Stimulated activated CD8-positive, alpha-beta memory T cell treated with anti-CD3 and anti-CD28 coated beads, Interleukin-12 subunit alpha, Interleukin-12 subunit beta, amount 100 ng/mL, for 1 hour (primary cell): ENCODE measurements around the gene SLC9A8.

Source experiments
- DNase-seq: peaks from one replicate; pipeline ENCODE4 v3.0.0-alpha.2; 2020; ENCODE audit warnings: low read depth

The SLC9A8 gene

DNA sequence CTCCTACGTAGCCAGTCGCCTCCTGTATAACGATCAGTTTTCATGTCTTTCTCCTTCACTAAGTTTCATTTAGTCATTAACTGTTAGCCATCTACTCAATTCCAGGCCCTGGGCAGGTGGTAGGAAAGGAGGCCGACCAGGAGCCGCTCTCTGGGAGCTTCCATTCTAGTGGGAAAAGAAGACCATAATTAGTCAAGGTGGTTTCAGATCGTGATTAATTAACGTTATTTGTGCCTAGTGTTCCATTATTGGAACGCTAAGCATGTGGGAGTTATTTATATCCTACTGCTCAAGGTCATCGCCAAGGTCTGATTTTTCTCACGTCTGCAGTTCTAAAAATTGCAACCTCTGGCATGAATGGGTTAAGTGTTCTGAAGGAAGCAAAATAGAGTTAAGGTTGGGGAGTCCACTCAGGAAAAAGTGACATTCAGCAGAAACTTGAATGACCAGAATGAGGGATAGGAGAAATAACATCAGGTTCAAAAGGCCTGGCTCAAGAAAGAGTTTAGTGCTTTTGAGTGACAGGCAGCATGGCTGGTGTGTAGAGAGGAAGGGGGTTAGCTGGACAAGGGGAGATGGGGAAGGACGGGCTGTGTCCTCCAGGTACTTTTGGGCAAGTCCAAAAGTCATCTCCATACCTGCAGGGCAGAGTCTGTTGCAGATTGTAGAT is 812 bp downstream of the SLC9A8 start:
- no peak for DNase-seq

DNA sequence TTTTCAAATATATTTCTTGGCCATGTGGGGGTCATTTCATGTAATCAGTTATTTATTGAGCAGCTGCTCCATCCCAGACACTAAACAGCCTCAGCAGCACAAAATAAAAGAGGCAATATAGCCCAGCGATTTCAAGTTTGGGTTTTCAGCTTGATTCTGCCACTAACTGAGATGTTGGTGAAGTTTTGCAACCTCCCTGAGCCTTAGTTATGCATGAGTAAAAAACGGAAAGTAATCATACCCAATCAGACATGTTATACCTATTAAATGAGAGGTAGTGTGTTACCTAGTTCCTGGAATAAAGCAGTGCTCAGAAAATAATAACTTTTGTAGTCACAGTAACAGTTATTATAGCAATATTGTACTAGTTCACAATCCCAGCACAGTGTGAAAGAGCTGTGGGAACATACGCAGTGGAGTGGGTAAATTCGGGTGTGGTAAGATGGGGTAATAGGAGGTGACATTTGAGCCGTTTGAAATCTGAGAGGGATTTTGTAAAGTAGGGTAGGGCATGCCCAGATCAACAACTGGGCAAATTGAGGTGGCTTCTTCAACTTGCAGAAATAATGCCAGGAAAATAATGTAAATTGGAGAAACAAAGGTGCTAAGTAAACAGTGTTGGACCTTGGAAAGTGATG is 1.5 kb downstream of the SLC9A8 start:
- no peak for DNase-seq

DNA sequence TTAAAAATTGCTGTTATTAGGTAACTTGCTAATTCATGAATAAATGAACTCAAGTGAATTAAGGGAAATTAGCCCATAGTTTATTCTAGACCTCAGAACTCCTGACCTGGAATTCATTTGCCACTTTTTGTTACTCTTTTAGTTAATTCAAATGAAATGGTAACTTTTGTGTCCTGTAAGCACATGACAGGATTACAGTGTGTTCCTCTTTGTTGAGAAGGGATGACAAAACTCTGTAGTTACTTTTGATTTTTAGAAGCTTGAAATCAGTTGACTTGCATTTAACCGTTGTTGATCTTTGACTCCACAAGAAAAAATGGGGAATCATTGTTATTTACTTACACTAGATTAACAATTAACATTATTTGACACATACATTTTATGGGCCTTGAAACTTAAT is 6.2 kb downstream of the SLC9A8 start:
- no peak for DNase-seq

DNA sequence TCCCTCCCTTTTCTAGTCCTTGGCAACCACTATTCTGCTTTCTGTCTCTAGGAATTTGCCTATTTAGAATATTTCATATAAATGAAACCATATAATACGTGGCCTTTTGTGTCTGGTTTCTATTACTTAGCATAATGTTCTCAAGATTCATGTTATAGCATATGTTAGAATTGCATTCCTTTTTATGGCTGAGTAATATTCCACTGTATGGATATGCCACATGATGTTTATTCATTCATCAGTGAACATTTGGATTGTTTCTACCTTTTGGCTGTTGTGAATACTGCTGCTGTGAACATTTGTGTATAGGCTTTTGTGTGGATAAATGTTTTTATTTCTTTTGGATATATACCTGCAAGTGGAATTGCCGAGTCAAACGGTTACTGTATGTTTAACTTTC is 7.1 kb downstream of the SLC9A8 start:
- no peak for DNase-seq

DNA sequence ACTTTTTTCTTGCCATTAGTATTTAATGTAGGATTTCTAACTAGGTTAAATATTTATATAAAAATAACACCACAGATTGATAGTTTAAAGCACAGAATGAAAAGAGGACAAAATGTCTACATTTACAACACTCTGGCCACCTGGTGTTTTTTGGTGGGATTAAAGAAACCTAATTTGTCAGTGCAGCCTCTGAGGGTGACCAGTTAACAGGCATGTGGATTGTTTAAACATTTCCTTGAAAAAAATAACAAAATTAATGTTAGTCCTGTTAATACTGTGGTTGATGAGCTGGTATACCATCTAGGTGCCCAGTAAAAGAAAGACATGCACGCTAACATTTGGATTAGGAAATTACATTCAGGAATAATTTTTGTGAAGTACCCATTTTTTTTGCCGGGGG is 8.8 kb downstream of the SLC9A8 start:
- DNase-seq: no peak

DNA sequence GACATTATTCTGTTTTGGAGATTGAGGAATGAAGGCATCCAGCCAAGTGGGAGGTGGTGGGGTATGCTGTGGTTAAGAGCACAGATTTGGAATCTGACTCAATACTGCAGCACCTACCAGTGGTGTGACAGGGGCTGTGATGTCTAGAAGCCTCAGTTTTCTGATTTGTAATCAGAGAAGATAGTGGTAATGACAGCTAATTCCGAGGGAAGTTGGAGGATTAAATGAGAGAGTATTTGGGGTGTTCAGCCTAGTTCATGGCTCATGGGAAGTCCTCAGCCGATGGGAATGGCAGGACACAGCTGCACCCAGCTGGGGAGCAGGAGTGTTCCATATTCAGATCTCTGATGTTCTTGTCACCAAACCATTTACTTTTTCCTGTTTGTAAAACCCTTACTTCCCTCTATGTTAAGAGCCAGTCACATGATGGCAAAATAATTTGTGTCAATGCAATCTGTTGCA is 9.3 kb downstream of the SLC9A8 start:
- DNase-seq: no peak

DNA sequence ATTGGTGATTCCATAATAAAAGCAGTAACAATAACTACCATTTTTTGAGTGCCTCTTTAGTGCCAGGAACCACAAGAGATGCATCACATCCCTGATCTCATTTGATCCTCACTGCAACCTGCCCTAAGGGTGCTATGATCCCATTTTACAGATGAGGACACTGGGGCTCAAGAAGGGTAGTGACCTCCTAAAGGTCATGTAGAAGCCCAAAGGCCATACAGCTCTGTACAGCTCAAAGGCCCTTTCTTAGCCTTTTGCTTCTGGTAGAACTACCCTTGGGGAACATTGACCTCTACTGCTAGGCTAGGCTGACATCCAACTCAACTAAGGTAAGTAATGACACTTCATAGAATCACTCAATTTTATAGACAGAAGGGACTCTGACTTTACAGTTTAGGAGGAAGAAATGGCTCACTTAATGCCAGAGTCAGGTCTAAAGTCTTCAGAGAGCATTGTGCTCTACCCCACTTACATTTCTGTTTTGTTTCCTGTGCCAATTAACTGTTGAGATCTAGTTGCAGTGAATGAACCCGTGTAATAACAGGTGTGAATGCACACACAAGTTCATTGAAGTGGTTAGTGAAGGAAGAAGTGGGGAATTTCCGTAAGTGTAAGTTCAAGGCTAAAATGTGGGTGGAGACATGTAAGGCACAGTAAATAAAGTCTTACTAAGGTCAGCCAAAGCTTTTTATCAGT is 10.7 kb downstream of the SLC9A8 start:
- no peak for DNase-seq

DNA sequence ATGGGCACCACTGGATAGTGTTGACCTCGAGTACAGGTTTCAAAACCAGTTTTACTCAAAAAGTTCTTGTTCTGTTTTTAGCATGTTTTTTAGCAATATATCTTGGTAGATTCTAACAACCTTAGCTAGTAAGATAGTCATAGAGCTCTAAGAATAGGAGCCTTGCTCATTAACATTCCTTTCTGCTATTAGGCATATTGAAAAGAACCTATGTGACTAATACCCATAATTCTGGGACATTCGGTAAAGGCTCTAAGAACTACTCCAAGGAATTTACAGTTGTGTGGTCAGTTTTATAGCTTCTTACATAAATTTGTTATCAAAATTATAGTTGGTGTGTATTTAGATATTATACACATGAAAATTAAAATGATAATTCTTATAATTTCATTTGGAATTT is 11.6 kb downstream of the SLC9A8 start:
- no peak for DNase-seq

DNA sequence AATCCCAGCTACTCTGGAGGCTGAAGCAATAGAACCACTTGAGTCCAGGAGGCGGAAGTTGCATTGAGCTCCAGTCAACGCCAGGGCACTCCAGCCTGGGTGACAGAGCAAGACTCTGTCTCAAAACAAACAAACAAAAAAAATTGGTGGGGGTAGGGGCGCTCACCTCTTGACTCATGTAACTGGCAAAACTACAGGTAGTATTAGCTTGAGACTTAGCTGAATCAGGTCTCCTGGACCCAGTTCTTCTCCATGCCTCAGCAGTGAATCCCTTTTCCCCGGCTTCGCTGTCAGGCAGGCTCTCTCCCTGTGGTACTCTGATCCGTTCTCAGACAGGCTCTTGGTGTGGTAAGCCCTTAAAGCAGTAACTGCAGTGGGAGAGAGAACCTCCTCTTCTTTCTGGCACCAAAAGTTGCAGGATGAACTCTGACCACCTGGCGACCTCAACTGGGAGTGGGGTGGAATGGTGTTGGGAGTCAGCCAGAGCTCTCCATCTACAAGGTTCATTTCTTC is 12.9 kb downstream of the SLC9A8 start:
- DNase-seq: no peak

DNA sequence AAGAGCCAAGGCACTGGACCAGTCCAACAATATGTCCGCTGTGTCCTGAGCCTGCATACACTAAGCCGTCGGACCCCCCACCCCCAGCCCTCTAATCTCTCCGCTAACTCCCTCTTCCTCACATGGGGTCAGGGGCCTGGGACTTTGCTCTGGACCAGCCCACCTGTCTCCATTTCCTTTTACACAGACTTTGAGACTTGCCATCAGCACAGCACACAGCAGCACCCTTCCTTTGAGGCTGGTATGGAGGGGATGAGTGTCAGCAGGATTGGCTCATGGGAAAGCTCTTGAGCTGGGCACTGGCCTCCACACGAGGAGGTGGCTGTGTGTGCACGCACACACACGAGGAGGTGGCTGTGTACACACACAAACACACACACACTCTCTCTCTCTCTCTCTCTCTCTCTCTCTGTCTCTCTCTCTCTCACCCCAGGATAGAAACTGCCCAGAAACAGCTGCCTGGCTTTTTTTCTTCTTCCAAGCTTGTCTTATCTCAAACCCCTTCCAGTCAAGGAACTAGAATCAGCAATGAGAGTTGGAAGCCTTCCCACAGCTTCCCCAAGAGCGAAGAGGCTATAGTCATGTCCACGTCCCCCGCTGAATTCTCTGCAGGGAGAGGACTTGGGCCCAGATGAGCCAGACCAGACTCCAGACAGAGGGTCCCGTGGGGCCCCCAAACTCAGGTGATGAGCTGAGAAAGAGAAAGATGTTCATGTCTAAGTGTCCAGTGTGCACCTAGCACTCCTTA is 18.6 kb downstream of the SLC9A8 start:
- DNase-seq: no peak

DNA sequence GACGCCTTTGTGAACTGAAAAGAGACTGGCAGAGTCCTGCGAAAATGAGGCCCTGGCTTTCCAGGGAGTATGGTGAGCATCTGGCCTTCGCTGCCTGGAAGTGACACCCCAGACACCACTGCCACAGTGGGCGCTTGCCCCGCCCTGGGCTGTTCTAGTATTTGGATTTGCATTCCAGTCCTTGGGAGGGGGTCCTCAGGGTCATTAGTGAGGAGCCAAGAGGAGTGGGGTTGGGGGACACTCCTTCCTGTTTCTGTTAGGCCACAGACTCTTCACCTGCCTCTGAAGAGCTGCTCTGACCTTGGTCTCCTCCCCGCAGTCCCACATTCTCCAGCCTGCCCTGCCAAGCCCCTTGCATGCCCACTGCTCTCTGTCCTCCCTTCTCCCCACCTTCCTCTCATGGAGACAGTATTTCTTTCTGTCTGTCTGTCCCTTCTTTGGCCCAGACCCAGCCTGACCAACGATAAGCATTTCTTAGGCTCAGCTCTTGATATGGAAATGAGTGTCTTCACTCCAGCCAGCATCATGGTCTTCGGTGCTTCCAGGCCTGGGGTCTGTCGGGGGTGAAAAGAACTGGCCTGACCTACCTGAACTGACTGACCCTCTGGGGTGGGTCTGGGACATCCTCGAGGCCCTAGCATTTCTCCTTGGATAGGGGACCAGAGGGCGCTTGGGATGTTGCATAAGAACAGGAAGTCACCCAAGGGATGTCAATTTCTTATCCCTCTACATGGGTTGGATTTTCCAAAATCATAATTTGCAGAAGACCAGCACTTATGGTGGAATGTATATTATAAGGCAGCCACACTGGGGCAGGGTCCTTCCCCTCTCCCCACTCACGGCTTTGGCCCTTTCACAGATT is 19.4 kb downstream of the SLC9A8 start:
- no peak for DNase-seq

DNA sequence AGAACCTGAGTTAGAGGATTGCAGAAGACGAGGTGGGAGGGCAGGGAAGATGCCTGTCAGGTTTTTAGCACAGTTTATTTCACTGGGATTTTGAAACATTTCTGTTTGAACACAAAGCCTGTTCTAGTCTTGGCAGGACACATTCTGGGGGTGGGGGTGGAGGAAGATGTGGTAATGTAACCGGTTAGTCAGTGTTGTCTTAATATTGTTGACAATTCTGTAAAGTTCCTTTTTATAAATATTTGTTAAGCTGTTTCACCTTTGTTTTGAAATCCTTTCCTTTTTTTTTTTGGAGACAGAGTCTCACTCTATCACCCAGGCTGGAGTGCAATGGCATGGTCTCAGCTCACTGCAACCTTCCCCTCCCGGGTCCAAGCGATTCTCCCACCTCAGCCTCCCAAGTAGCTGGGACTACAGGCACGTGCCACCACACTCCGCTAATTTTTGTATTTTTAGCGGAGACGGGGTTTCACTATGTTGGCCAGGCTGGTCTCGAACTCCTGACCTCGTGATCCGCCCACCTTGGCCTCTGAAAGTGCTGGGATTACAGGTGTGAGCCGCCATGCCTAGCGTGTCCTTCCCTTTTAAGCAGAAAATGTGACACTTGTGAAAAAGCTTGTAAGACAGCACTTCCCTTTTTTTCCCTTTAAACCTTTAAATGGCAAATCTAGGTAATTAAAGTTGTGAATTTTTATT is 20.2 kb downstream of the SLC9A8 start:
- DNase-seq: no peak

DNA sequence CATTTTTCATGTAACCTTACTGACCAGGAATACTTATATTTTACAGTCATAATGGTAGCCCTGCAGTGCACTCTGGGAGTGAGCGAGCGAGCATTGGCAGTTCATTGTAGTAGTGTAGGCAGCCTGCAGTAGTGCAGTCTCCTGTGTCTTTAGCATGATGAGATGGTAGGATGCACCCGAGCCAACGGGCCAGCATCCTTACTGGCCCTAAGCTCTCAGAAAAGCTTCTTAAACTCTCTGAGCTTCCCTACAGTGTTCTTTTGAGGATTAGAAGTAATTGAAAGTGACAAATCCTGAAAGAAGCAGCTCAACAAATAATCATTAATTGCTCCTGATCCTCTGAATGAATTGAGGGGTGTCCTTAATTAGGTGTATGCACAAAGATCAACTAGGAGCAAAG is 20.9 kb downstream of the SLC9A8 start:
- DNase-seq: no peak

DNA sequence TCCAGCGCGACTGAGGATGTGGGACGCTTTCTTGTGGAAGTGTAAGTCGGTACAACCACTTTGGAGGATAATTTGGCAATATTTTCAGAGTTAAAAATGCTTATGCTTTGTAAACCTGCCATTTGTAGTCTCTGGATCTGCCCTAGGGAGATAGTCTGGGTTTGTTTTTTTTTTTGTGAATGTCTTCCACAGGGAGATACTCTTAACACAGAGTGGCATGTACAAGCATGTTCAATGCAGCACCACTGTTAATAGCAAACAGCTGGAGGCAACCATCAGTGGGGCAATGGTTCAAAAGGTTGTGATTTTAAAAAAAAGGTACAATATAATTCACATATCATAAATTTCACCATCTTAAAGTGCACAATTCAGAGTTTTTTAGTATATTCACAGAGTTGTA is 22.4 kb downstream of the SLC9A8 start:
- DNase-seq: no peak

DNA sequence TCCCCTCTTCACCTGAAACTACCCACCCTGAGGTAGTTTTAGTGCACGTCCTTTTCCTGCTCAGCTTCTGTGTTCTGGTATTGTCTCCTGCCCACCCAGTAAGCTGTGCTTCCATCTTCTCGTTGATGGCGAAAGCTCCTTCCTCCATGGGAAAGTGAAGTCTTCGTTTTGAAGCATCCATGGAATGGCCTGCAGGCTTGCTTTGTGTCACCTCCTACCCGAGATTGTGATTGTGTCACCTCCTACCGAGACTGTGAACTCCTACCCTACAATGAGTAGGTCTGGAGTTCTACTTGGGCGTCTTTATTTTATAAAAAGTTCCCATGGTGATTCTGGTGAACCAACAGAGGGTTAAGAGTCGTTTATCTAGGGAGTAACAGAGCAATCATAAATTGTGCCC is 25.9 kb downstream of the SLC9A8 start:
- no peak for DNase-seq

DNA sequence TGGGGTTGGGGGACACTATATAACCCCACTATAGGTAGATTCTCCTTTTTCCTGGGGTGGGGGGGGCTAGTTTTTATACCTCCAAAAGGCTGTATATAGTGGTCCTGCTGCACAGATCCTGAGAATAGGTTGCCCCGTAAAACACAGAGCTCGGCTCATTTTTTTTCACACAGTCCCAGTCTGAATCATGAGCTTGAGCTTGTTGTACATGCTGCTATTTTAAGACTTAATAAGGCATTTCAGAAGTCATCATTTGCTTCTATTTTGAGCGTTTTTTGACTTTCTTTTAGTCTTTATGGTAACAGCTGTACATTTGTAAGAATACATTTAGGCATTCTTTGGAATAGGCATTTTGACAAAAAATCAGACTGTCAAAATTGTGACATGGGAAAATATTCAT is 30.5 kb downstream of the SLC9A8 start:
- DNase-seq: no peak

DNA sequence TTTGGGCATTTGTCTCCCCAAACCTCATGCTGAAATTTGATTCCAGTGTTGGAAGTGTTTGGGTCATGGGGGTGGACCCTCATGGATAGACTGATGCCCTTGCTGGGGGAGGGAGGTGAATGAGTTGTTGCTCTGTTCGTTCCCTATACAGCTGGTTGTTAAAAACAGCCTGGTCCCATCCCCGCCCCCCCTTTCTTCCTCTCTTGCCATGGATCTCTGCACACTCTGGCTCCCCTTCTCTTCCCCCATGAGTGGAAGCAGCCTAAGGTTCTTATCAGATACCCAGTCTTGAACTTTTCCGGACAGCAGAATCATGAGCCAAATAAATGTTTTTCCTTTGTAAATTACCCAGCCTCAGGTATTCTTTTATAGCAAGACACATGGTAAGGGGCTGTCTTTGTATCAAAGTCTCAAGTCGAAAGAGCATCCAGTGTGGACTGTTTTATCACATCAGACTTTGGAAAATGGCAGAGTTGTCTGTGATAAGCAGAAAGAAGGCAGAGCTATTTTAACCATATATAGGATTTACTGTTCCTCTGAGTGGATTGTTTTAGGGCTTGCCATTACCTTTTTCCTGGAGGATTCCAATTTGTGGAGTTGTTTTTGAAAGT is 31.2 kb downstream of the SLC9A8 start:
- no peak for DNase-seq

DNA sequence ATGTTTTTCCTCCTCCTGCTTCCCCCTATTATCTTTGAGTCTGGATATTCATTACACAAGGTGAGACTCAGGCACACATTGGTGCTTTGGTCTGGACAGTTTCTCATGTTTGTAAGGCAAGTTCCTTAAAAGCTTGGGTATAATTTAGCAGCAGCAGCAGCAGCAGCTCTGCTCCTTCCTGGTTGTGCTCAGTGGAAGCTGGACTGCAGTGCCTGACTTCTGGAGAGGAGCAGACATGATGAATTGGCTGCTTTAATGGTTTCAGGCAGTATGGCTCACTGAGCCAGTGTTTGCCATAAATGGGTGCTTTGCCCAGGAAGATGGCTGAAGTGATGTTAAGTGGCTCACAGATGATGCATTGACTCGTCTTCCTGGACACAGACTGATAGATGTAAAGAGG is 32.4 kb downstream of the SLC9A8 start:
- no peak for DNase-seq

DNA sequence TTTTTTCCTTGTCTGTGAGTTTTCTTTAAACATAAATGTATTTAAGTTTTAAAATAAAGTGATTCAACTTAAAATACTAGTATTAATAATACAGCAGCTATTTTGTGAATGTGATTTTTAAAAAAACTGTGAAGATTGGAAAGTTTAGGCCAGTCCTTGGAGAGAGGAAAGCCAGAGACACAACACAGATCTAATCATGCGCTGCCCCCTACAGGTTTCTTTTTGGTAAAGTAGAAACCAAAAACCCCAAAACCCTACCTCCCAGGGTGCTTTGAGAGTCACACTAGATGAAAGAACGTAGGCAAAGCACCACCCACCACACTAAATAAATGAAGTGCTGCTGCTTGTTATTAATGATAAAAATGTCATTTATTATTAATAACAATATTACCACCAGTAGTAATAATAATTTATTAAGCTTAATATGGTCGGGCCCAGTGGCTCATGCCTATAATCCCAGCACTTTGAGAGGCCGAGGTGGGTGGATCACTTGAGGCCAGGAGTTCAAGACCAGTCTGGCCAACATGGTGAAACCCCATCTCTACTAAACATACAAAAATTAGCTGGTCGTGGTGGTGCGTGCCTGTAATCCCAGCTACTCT is 33.7 kb downstream of the SLC9A8 start:
- peak; percentile 28 for DNase-seq
